ENCODE data around the gene PPP1R36.

DNA sequence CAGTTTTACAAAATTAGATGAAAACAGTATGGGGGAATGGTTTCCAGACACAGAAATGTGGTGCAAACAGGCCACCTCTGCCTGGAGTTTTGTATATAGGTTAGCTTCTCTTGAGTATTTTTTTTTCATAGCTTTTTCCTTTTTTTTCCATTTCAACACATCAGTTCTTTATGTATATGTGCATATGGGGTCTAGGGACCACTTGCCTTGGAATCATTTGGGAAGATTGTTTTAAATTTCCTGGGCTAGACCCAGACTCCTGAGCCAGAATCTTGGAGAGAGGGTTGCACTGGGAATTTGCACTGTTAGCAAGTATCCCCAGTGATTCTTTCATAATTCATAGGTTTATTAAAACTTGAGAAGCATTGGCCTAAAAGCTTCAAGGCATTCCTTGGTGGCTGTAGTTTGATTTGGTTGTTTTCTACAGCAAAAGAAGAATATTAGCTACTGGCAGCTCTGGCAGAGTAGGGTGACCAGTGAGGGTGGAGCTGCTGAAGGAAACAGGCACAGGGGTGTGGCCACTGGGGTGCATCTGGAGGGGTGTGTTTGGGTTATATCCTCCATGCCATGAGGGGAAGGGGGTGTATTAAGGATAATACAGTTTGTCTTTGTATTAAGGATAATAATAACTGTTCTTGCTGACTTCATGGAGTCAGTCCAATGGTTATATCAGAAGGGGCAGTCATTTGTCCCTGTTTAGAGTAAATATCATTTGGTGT is 22.8 kb downstream of the PPP1R36 start:
- TF ChIP-seq, protein P1, sequence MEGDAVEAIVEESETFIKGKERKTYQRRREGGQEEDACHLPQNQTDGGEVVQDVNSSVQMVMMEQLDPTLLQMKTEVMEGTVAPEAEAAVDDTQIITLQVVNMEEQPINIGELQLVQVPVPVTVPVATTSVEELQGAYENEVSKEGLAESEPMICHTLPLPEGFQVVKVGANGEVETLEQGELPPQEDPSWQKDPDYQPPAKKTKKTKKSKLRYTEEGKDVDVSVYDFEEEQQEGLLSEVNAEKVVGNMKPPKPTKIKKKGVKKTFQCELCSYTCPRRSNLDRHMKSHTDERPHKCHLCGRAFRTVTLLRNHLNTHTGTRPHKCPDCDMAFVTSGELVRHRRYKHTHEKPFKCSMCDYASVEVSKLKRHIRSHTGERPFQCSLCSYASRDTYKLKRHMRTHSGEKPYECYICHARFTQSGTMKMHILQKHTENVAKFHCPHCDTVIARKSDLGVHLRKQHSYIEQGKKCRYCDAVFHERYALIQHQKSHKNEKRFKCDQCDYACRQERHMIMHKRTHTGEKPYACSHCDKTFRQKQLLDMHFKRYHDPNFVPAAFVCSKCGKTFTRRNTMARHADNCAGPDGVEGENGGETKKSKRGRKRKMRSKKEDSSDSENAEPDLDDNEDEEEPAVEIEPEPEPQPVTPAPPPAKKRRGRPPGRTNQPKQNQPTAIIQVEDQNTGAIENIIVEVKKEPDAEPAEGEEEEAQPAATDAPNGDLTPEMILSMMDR (conservative IDR thresholded peaks at IDR 0.05 in 1 of 2, IDR thresholded peaks at IDR 0.05 in 1 of 2; ENCODE audit: low read depth in 1 of 2, low read length in 2 of 2), result no peak
- TF ChIP-seq EZH2 (IDR thresholded peaks at IDR 0.05; ENCODE audit: low read length, missing control alignments), result no peak

Data from fibroblast of lung (primary cell).